Upper lobe of left lung (tissue), 6 donors: Measurements from ENCODE around the gene PSMC4. TPM values are rescaled to one million over a fixed set of nuclear protein-coding genes. Genes with fewer than 3 reads are reported as not detected.

Experiments used
- ATAC-seq, 2 donors: fragments of 200-7000 bp; cut with Tn5 transposase; one replicate each; pipeline ENCODE4 v1.9.1; 2022; ENCODE audit warnings: mild to moderate bottlenecking in 2 of 2, moderate library complexity in 2 of 2; ENCODE audit not compliant: low FRiP score in 2 of 2
- DNase-seq, 2 donors: peaks; one replicate each; pipeline ENCODE4 v3.0.0-alpha.2; 2019 to 2020
- H3K27ac ChIP-seq, 4 donors: fragments of 200-600 bp; sonication (generic); one replicate each; pipeline ENCODE4 v1.5.1; 2016 to 2019
- H3K27me3 ChIP-seq, 4 donors: fragments of 200-600 bp; sonication (generic); one replicate each; pipeline ENCODE4 v1.5.1; 2017 to 2019
- H3K36me3 ChIP-seq, 4 donors: fragments of 200-600 bp; sonication (generic); one replicate each; pipeline ENCODE4 v1.5.1; 2016 to 2019
- H3K4me1 ChIP-seq, 4 donors: fragments of 200-600 bp; sonication (generic); one replicate each; pipeline ENCODE4 v1.5.1; 2018 to 2019
- H3K4me3 ChIP-seq, 4 donors: fragments of 200-600 bp; sonication (generic); one replicate each; pipeline ENCODE4 v1.5.1; 2017 to 2019; ENCODE audit warnings: mild to moderate bottlenecking in 2 of 4, moderate library complexity in 1 of 4
- H3K9me3 ChIP-seq, 4 donors: fragments of 200-600 bp; sonication (generic); one replicate each; pipeline ENCODE4 v1.5.1; 2018 to 2019
- CTCF ChIP-seq, 6 experiments: fragments of 450-650 bp in 4 of 6; fragments of 200-600 bp in 2 of 6; sonication (generic) in 2 of 6; IDR thresholded peaks; one replicate each; pipeline ENCODE4 v1.5.1; 2016 to 2019; ENCODE audit warnings: antibody characterized with exemption in 6 of 6
- EP300 ChIP-seq, 4 donors: sonication (generic); formaldehyde crosslinking; IDR thresholded peaks; one replicate each; pipeline ENCODE4 v1.5.1; 2017; ENCODE audit warnings: antibody characterized with exemption in 4 of 4, control low read depth in 2 of 4
- POLR2A ChIP-seq, 4 donors: fragments of 450-650 bp; IDR thresholded peaks; one replicate each; pipeline ENCODE4 v1.5.1; 2016 to 2017; ENCODE audit warnings: antibody characterized with exemption in 4 of 4, mild to moderate bottlenecking in 2 of 4
- POLR2AphosphoS5 ChIP-seq, 2 donors: sonication (generic); formaldehyde crosslinking; IDR thresholded peaks; one replicate each; pipeline ENCODE4 v1.5.1; 2017; ENCODE audit warnings: antibody characterized with exemption in 2 of 2
- WGBS, 2 donors: methylation state at CpG; one replicate each; pipeline ENCODE4 v1.1.5; 2017 to 2018; 5-methylcytosine and 5-hydroxymethylcytosine counted together
- total RNA-seq, 6 donors: library from RNA; depleted of rRNA in 4 of 6; stranded (reverse); fragments of >200 nt in 4 of 6; gene quantifications; one replicate each; pipeline versions ENCODE4 v1.1.0 to v1.2.1, GENCODE V29; 2016 to 2021
- donor health status: DM: no; HTN: no; CAD: no; lungs with moderate emphysema.
- donor health status: DM: no; HTN: yes; CAD: no; lungs with severe emphysema.

The PSMC4 gene
- total RNA-seq, 6 donors from 2014 or later = 41.1 to 85.7 (median 59.9) TPM

- WGBS, 2 donors = 98 to 100% methylated on average over 1 of the region's 1 CpG
- Histone ChIP-seq H3K9me3 (peaks cover 0 to 29% (median 10%) of the 10 kb centered on the region in 4 donors), H3K36me3 (peaks cover 9 to 60% (median 45%) of the 10 kb centered on the region in 4 donors), H3K4me3 (no peak overlapping the region), H3K27ac (no peak overlapping the region), H3K4me1 (no peaks in the 10 kb centered on the region), H3K27me3 (no peaks in the 10 kb centered on the region)
- TF ChIP-seq POLR2AphosphoS5 (IDR thresholded peaks at IDR 0.05) (no peak), POLR2A (IDR thresholded peaks at IDR 0.05) (no peak), CTCF (IDR thresholded peaks at IDR 0.05) (no peak), EP300 (IDR thresholded peaks at IDR 0.05) (no peak)
- DNase-seq = no peak
- no peak for ATAC-seq
These were observed 11.9 kb downstream of the PSMC4 start for GRCh38 chr19:39982883-39983282.

GRCh38 chr19:39983695-39984300 lies 12.8 kb downstream of the PSMC4 start:
- TF ChIP-seq POLR2A (IDR thresholded peaks at IDR 0.05) = no peak
- no peak for TF ChIP-seq CTCF (IDR thresholded peaks at IDR 0.05)
- TF ChIP-seq POLR2AphosphoS5 (IDR thresholded peaks at IDR 0.05) = no peak
- TF ChIP-seq EP300 (IDR thresholded peaks at IDR 0.05) = no peak
- H3K27ac ChIP-seq = no peak overlapping the region
- DNase-seq (no peak), ATAC-seq (no peak)
- no peak overlapping the region for H3K4me3 ChIP-seq
- H3K27me3 ChIP-seq = no peaks in the 10 kb centered on the region
- H3K4me1 ChIP-seq = no peaks in the 10 kb centered on the region
- WGBS, 2 donors = 81 to 96% methylated on average over 5 of the region's 5 CpGs
- peaks cover 0 to 29% (median 10%) of the 10 kb centered on the region in 4 donors for H3K9me3 ChIP-seq
- peaks cover 8 to 51% (median 36%) of the 10 kb centered on the region in 4 donors for H3K36me3 ChIP-seq

- Histone ChIP-seq H3K4me1 (no peaks in the 10 kb centered on the region), H3K27me3 (no peaks in the 10 kb centered on the region), H3K9me3 (peaks cover 0 to 29% (median 10%) of the 10 kb centered on the region in 4 donors), H3K4me3 (no peak overlapping the region), H3K36me3 (peaks cover 0 to 22% (median 11%) of the 10 kb centered on the region in 4 donors), H3K27ac (no peak overlapping the region)
- TF ChIP-seq CTCF (IDR thresholded peaks at IDR 0.05) (no peak), POLR2AphosphoS5 (IDR thresholded peaks at IDR 0.05) (no peak), EP300 (IDR thresholded peaks at IDR 0.05) (no peak), POLR2A (IDR thresholded peaks at IDR 0.05) (no peak)
- no peak for ATAC-seq
- DNase-seq = no peak
These were observed 15.7 kb downstream of the PSMC4 start for GRCh38 chr19:39986643-39987042.

- Histone ChIP-seq H3K4me3 (no peak overlapping the region), H3K27me3 (no peaks in the 10 kb centered on the region), H3K4me1 (no peaks in the 10 kb centered on the region), H3K27ac (no peak overlapping the region), H3K9me3 (peaks cover 0 to 29% (median 10%) of the 10 kb centered on the region in 4 donors), H3K36me3 (peaks cover 0 to 17% (median 6%) of the 10 kb centered on the region in 4 donors)
- no peak for ATAC-seq
- no peak for DNase-seq
- TF ChIP-seq POLR2AphosphoS5 (IDR thresholded peaks at IDR 0.05) = no peak
- TF ChIP-seq CTCF (IDR thresholded peaks at IDR 0.05) = no peak
- no peak for TF ChIP-seq POLR2A (IDR thresholded peaks at IDR 0.05)
- TF ChIP-seq EP300 (IDR thresholded peaks at IDR 0.05) = no peak
These were observed 16.2 kb downstream of the PSMC4 start for GRCh38 chr19:39987167-39987566.

GRCh38 chr19:39987596-39987995 lies 16.6 kb downstream of the PSMC4 start:
- ATAC-seq (no peak), DNase-seq (no peak)
- no peaks in the 10 kb centered on the region for H3K4me1 ChIP-seq
- H3K9me3 ChIP-seq = peaks cover 0 to 29% (median 10%) of the 10 kb centered on the region in 4 donors
- TF ChIP-seq EP300 (IDR thresholded peaks at IDR 0.05) = no peak
- no peak for TF ChIP-seq POLR2AphosphoS5 (IDR thresholded peaks at IDR 0.05)
- TF ChIP-seq CTCF (IDR thresholded peaks at IDR 0.05) = no peak
- no peak for TF ChIP-seq POLR2A (IDR thresholded peaks at IDR 0.05)
- WGBS, 2 donors = 93 to 100% methylated on average over 1 of the region's 1 CpG
- peaks cover 0 to 13% (median 4%) of the 10 kb centered on the region in 4 donors for H3K36me3 ChIP-seq
- H3K4me3 ChIP-seq = no peak overlapping the region
- H3K27ac ChIP-seq = no peak overlapping the region
- H3K27me3 ChIP-seq = no peaks in the 10 kb centered on the region
